ENCODE measurements around the gene MAG.

- TF ChIP-seq CTCF (conservative IDR thresholded peaks at IDR 0.05 in 1 of 2, IDR thresholded peaks at IDR 0.05 in 1 of 2; ENCODE audit: extremely low read depth in 1 of 2, insufficient read depth in 1 of 2, low read depth in 1 of 2, low read length in 2 of 2), result no peak
- no peak for TF ChIP-seq EZH2 (IDR thresholded peaks at IDR 0.05; ENCODE audit: borderline replicate concordance, low read length)
Measured at GRCh38 chr19:35305181-35305580, 13.2 kb downstream of the MAG start.
